HepG2 (cell line): ENCODE results near the gene ITIH2. TPM values are rescaled to one million over a fixed set of nuclear protein-coding genes. Genes with fewer than 3 reads are reported as not detected.

Experiments used
- BORCS8-MEF2B ChIP-seq: sonication (generic); formaldehyde crosslinking; IDR thresholded peaks from 2 replicates; pipeline ENCODE4 v1.8.0; 2022; ENCODE audit warnings: mild to moderate bottlenecking, missing genetic modification reagents
- CHCHD3 ChIP-seq: sonication (generic); formaldehyde crosslinking; IDR thresholded peaks from 2 replicates; pipeline ENCODE4 v1.8.0; 2022; ENCODE audit warnings: mild to moderate bottlenecking, missing genetic modification reagents, moderate library complexity
- FOXK2 ChIP-seq: fragments of 450-650 bp; IDR thresholded peaks from 2 replicates; pipeline ENCODE4 v1.6.1; 2016
- KDM6A ChIP-seq: IDR thresholded peaks from 2 replicates; pipeline ENCODE4 v1.6.1; 2016; ENCODE audit warnings: low read depth
- KLF16 ChIP-seq, 2 experiments: sonication (generic) in 1 of 2; formaldehyde crosslinking in 1 of 2; IDR thresholded peaks; 2 replicates each; pipeline versions ENCODE4 v1.6.1 to v1.8.0; 2016 to 2023; ENCODE audit warnings: missing genetic modification reagents in 2 of 2, missing compliant biosample characterization in 1 of 2
- MIXL1 ChIP-seq: IDR thresholded peaks from 2 replicates; pipeline ENCODE4 v1.6.1; 2016
- NAIF1 ChIP-seq: sonication (generic); formaldehyde crosslinking; IDR thresholded peaks from 2 replicates; pipeline ENCODE4 v1.5.0; 2020; ENCODE audit warnings: mild to moderate bottlenecking, missing genetic modification reagents, borderline replicate concordance
- TSC22D2 ChIP-seq: sonication (generic); formaldehyde crosslinking; IDR thresholded peaks from 2 replicates; pipeline ENCODE4 v1.5.1; 2020; ENCODE audit warnings: missing genetic modification reagents, mild to moderate bottlenecking, borderline replicate concordance
- ZNF326 ChIP-seq: sonication (generic); formaldehyde crosslinking; IDR thresholded peaks from 2 replicates; pipeline ENCODE4 v1.4.0; 2020; ENCODE audit warnings: missing genetic modification reagents, borderline replicate concordance
- ZNF441 ChIP-seq: sonication (generic); formaldehyde crosslinking; IDR thresholded peaks from 2 replicates; pipeline ENCODE4 v1.7.0; 2021; ENCODE audit warnings: missing genetic modification reagents, borderline replicate concordance
- ZNF7 ChIP-seq: IDR thresholded peaks from 2 replicates; pipeline ENCODE4 v1.6.1; 2016; ENCODE audit warnings: missing biosample characterization, missing genetic modification reagents
- ZNF839 ChIP-seq: sonication (generic); formaldehyde crosslinking; IDR thresholded peaks from 2 replicates; pipeline ENCODE4 v1.4.0; 2020; ENCODE audit warnings: missing genetic modification reagents, mild to moderate bottlenecking, borderline replicate concordance
- polyA plus RNA-seq, 8 experiments: library from polyadenylated mRNA; depleted of rRNA in 3 of 8; stranded (reverse) in 7 of 8; unstranded in 1 of 8; fragments of >200 nt; fragmentation: Illumina TruSeq in 4 of 8; extraction: Trizol in 4 of 8; gene quantifications; 2 replicates each; pipeline versions ENCODE4 v1.2.1 to v1.2.3, GENCODE V29; 2011 to 2016; ENCODE audit warnings: low read depth in 4 of 8, missing spikeins in 1 of 8, mixed read lengths in 1 of 8; ENCODE audit not compliant: insufficient read depth in 1 of 8
- total RNA-seq, 5 experiments: library from RNA; depleted of rRNA; stranded (reverse); fragments of >200 nt; fragmentation: Illumina TruSeq; extraction: Trizol; gene quantifications; 2 replicates each; pipeline ENCODE4 v1.2.3, GENCODE V29; 2016; ENCODE audit warnings: low read depth in 1 of 5
- TF ChIP-seq, protein P1 (sequence below): sonication (generic); formaldehyde crosslinking; IDR thresholded peaks from 2 replicates; pipeline ENCODE4 v1.4.0; 2020; ENCODE audit warnings: mild to moderate bottlenecking, missing genetic modification reagents
- TF ChIP-seq, protein P2 (sequence below): sonication (generic); formaldehyde crosslinking; IDR thresholded peaks from 2 replicates; pipeline ENCODE4 v1.8.1; 2023; ENCODE audit warnings: mild to moderate bottlenecking, missing genetic modification reagents
- TF ChIP-seq, protein P3 (sequence below): sonication (generic); formaldehyde crosslinking; IDR thresholded peaks from 2 replicates; pipeline ENCODE4 v1.5.1; 2020; ENCODE audit warnings: missing genetic modification reagents, mild to moderate bottlenecking, borderline replicate concordance
- TF ChIP-seq, protein P4 (sequence below): IDR thresholded peaks from 2 replicates; pipeline ENCODE4 v1.6.1; 2016; ENCODE audit warnings: mild to moderate bottlenecking, missing biosample characterization, missing genetic modification reagents
- TF ChIP-seq, protein P5 (sequence below), 2 experiments: sonication (generic) in 1 of 2; formaldehyde crosslinking in 1 of 2; IDR thresholded peaks; 2 replicates each; pipeline versions ENCODE4 v1.6.1 to v1.9.0; 2014 to 2022; ENCODE audit warnings: antibody characterized with exemption in 1 of 2, borderline replicate concordance in 1 of 2, inconsistent platforms in 1 of 2, low read depth in 1 of 2, missing genetic modification reagents in 1 of 2

Gene ITIH2
- total and polyA plus RNA-seq, 2 of the 13 experiments (the other 11 are each of a cell fraction or from before 2014, with no cell fraction given), result 1,197 to 1,427 TPM

DNA sequence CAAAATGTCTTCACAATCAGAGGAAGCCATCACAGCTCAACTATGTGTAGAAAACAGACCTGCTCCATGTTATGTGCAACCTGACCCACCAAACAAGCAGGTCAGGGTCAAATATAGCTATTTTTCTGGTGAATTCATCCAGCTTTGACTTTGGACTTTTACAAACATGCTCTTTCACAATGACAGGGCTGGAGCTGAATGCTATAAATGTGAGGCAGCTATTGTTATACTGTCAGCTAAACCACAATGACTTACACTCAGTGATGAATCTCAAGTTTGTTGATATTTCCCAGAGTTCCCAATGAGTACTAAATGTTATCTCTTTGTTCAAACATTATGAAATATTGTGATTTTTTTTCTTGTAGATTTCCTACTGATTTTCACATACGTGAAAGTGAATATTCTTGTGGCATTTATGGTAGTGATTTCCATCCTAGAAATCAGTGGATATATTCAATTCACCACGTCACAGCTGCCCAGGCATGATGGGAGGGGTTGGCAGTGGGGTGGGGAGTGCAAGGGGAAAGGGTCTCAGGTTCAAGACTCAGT is 2.5 kb upstream of the ITIH2 start (continued):
- TF ChIP-seq, protein P1, sequence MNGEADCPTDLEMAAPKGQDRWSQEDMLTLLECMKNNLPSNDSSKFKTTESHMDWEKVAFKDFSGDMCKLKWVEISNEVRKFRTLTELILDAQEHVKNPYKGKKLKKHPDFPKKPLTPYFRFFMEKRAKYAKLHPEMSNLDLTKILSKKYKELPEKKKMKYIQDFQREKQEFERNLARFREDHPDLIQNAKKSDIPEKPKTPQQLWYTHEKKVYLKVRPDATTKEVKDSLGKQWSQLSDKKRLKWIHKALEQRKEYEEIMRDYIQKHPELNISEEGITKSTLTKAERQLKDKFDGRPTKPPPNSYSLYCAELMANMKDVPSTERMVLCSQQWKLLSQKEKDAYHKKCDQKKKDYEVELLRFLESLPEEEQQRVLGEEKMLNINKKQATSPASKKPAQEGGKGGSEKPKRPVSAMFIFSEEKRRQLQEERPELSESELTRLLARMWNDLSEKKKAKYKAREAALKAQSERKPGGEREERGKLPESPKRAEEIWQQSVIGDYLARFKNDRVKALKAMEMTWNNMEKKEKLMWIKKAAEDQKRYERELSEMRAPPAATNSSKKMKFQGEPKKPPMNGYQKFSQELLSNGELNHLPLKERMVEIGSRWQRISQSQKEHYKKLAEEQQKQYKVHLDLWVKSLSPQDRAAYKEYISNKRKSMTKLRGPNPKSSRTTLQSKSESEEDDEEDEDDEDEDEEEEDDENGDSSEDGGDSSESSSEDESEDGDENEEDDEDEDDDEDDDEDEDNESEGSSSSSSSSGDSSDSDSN (CRISPR knock-in tag), result no peak
- TF ChIP-seq ZNF7 (CRISPR knock-in tag) (no peak), FOXK2 (peak; percentile 45; the same call in 1 of the 2 replicates), BORCS8-MEF2B (CRISPR knock-in tag) (no peak), CHCHD3 (CRISPR knock-in tag) (no peak), KDM6A (CRISPR knock-in tag) (peak; percentile 92), ZNF441 (CRISPR knock-in tag) (no peak), KLF16 (CRISPR knock-in tag; IDR thresholded peaks at IDR 0.05) (0 out of 4 replicates have a peak, but pooled peaks of 1 of the 2 experiments have one; percentile 29), ZNF839 (CRISPR knock-in tag) (no peak), TSC22D2 (CRISPR knock-in tag) (no peak), NAIF1 (CRISPR knock-in tag) (no peak), MIXL1 (CRISPR knock-in tag) (peak; percentile 70), ZNF326 (CRISPR knock-in tag) (no peak)
- TF ChIP-seq, protein P2, sequence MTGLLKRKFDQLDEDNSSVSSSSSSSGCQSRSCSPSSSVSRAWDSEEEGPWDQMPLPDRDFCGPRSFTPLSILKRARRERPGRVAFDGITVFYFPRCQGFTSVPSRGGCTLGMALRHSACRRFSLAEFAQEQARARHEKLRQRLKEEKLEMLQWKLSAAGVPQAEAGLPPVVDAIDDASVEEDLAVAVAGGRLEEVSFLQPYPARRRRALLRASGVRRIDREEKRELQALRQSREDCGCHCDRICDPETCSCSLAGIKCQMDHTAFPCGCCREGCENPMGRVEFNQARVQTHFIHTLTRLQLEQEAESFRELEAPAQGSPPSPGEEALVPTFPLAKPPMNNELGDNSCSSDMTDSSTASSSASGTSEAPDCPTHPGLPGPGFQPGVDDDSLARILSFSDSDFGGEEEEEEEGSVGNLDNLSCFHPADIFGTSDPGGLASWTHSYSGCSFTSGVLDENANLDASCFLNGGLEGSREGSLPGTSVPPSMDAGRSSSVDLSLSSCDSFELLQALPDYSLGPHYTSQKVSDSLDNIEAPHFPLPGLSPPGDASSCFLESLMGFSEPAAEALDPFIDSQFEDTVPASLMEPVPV (CRISPR knock-in tag), result no peak
- TF ChIP-seq, protein P3, sequence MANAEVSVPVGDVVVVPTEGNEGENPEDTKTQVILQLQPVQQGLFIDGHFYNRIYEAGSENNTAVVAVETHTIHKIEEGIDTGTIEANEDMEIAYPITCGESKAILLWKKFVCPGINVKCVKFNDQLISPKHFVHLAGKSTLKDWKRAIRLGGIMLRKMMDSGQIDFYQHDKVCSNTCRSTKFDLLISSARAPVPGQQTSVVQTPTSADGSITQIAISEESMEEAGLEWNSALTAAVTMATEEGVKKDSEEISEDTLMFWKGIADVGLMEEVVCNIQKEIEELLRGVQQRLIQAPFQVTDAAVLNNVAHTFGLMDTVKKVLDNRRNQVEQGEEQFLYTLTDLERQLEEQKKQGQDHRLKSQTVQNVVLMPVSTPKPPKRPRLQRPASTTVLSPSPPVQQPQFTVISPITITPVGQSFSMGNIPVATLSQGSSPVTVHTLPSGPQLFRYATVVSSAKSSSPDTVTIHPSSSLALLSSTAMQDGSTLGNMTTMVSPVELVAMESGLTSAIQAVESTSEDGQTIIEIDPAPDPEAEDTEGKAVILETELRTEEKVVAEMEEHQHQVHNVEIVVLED (CRISPR knock-in tag), result peak; percentile 43; the same call in 1 of the 2 replicates
- TF ChIP-seq, protein P4, sequence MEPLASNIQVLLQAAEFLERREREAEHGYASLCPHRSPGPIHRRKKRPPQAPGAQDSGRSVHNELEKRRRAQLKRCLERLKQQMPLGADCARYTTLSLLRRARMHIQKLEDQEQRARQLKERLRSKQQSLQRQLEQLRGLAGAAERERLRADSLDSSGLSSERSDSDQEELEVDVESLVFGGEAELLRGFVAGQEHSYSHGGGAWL, result no peak
- TF ChIP-seq, protein P5, sequence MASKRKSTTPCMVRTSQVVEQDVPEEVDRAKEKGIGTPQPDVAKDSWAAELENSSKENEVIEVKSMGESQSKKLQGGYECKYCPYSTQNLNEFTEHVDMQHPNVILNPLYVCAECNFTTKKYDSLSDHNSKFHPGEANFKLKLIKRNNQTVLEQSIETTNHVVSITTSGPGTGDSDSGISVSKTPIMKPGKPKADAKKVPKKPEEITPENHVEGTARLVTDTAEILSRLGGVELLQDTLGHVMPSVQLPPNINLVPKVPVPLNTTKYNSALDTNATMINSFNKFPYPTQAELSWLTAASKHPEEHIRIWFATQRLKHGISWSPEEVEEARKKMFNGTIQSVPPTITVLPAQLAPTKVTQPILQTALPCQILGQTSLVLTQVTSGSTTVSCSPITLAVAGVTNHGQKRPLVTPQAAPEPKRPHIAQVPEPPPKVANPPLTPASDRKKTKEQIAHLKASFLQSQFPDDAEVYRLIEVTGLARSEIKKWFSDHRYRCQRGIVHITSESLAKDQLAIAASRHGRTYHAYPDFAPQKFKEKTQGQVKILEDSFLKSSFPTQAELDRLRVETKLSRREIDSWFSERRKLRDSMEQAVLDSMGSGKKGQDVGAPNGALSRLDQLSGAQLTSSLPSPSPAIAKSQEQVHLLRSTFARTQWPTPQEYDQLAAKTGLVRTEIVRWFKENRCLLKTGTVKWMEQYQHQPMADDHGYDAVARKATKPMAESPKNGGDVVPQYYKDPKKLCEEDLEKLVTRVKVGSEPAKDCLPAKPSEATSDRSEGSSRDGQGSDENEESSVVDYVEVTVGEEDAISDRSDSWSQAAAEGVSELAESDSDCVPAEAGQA (IDR thresholded peaks at IDR 0.05; ENCODE audit: low read depth), result 0 out of 2 replicates have a peak, but pooled peaks have one; percentile 17
- TF ChIP-seq, protein P5 (CRISPR knock-in tag; IDR thresholded peaks at IDR 0.05; ENCODE audit: borderline replicate concordance), result peak; percentile 63; the same call in 1 of the 2 replicates
